GM13976 (cell line): ENCODE measurements around the gene RBMS1.

Experiments used
- DNase-seq: peaks from one replicate; pipeline ENCODE4 v3.0.0; 2012; ENCODE audit warnings: low spot score
- CTCF ChIP-seq: IDR thresholded peaks from 2 replicates; pipeline ENCODE4 v1.5.1; 2012; ENCODE audit warnings: borderline replicate concordance, mild to moderate bottlenecking; ENCODE audit not compliant: insufficient read depth; ENCODE audit errors: extremely low read depth, missing control alignments, control extremely low read depth
- in situ Hi-C: fragments of 300-500 bp; cut with MboI; formaldehyde crosslinking; loops from one replicate; pipeline ENCODE4 v1.12.0; 2022; ENCODE audit warnings: low sequenced_read_pairs, mixed read lengths, inconsistent platforms; ENCODE audit not compliant: unreplicated experiment

RBMS1 gene

GRCh38 chr2:160298960-160299359 is 194.6 kb downstream of the RBMS1 start:
- in situ Hi-C loops: no loop called here
- no peak for DNase-seq
- TF ChIP-seq CTCF: no peak

- DNase-seq: no peak
- no peak for TF ChIP-seq CTCF
- in situ Hi-C loops: no loop called here
Measured at GRCh38 chr2:160295519-160296207, 197.9 kb downstream of the RBMS1 start.

GRCh38 chr2:160294889-160295288 is 198.7 kb downstream of the RBMS1 start:
- TF ChIP-seq CTCF: no peak
- in situ Hi-C loops: no loop called here
- DNase-seq: no peak

- no peak for DNase-seq
- TF ChIP-seq CTCF: no peak
- in situ Hi-C loops: no loop called here
Measured at GRCh38 chr2:160294339-160294803, 199.2 kb downstream of the RBMS1 start.

- TF ChIP-seq CTCF: no peak
- in situ Hi-C loops: no loop called here
- no peak for DNase-seq
Measured at GRCh38 chr2:160293391-160294091, 200.1 kb downstream of the RBMS1 start.

GRCh38 chr2:160292225-160292624 is 201.4 kb downstream of the RBMS1 start:
- no peak for TF ChIP-seq CTCF
- no peak for DNase-seq
- in situ Hi-C loops: no loop called here
